Esophagus squamous epithelium (tissue), 5 donors: ENCODE measurements around the gene AIFM2. TPM values are rescaled to one million over a fixed set of nuclear protein-coding genes. Genes with fewer than 3 reads are reported as not detected.
"Not testable (repeated sequence)": the region's sequence is repeated elsewhere in the genome, so short reads cannot be mapped to it uniquely, and the experiment has no call there.

Experiments
- DNase-seq: peaks from one replicate; lab custom pipeline; 2025; lab: John Stamatoyannopoulos, UW
- H3K27ac ChIP-seq, 4 donors: fragments of 200-600 bp; sonication (generic); one replicate each; pipeline ENCODE4 v1.5.1; 2016 to 2019; ENCODE audit warnings: mild to moderate bottlenecking in 1 of 4
- H3K27me3 ChIP-seq, 4 donors: fragments of 200-600 bp; sonication (generic); 1 replicate in 3 of 4; 2 replicates in 1 of 4; pipeline versions ENCODE4 v1.5.1 to v1.6.0; 2017 to 2021; ENCODE audit warnings: antibody characterized with exemption in 1 of 4
- H3K36me3 ChIP-seq, 3 donors: fragments of 200-600 bp; sonication (generic); one replicate each; pipeline ENCODE4 v1.5.1; 2016 to 2019
- H3K4me1 ChIP-seq, 3 donors: fragments of 200-600 bp; sonication (generic); one replicate each; pipeline ENCODE4 v1.5.1; 2017 to 2019
- H3K4me3 ChIP-seq, 4 donors: fragments of 200-600 bp; sonication (generic); 1 replicate in 3 of 4; 2 replicates in 1 of 4; pipeline ENCODE4 v1.5.1; 2016 to 2019; ENCODE audit warnings: mild to moderate bottlenecking in 2 of 4, moderate library complexity in 1 of 4
- H3K9me3 ChIP-seq, 3 donors: fragments of 200-600 bp; sonication (generic); one replicate each; pipeline ENCODE4 v1.5.1; 2016 to 2019
- CTCF ChIP-seq, 6 experiments: fragments of 450-650 bp in 4 of 6; fragments of 200-600 bp in 2 of 6; sonication (generic) in 2 of 6; IDR thresholded peaks; one replicate each; pipeline ENCODE4 v1.5.1; 2016 to 2019; ENCODE audit warnings: antibody characterized with exemption in 6 of 6, mild to moderate bottlenecking in 4 of 6, moderate library complexity in 4 of 6
- POLR2A ChIP-seq, 4 donors: fragments of 450-650 bp; IDR thresholded peaks; one replicate each; pipeline ENCODE4 v1.6.1; 2017; ENCODE audit warnings: antibody characterized with exemption in 4 of 4, mild to moderate bottlenecking in 4 of 4, moderate library complexity in 3 of 4
- WGBS, 2 donors: methylation state at CpG; one replicate each; pipeline ENCODE4 v1.1.5; 2018; 5-methylcytosine and 5-hydroxymethylcytosine counted together
- intact Hi-C: fragments of 100-400 bp; cut with DNase I; formaldehyde crosslinking; loops from one replicate; pipeline ENCODE4 v1.15.0; 2022
- total RNA-seq, 4 donors: library from RNA; depleted of rRNA; stranded (reverse); fragments of >200 nt; gene quantifications; one replicate each; pipeline ENCODE4 v1.1.0, GENCODE V29; 2016
- donor health status: DM: yes; HTN: yes; CAD: no.

Gene AIFM2
- total RNA-seq, 4 donors from 2014 or later, result 4.9 to 13.4 (median 9.3) TPM

- H3K9me3 ChIP-seq, result no peaks in the 10 kb centered on the region
- H3K27me3 ChIP-seq, result no peaks in the 10 kb centered on the region
- peaks cover 7 to 70% (median 13%) of the 10 kb centered on the region in 3 donors for H3K36me3 ChIP-seq
- 34 to 52% methylated on average over 1 of the region's 1 CpG for WGBS, 2 donors
- intact Hi-C loops, result no loop called here
- DNase-seq, result no peak
- no peak overlapping the region for H3K27ac ChIP-seq
- H3K4me3 ChIP-seq, result no peak overlapping the region
- TF ChIP-seq CTCF (IDR thresholded peaks at IDR 0.05), result no peak
- TF ChIP-seq POLR2A (IDR thresholded peaks at IDR 0.05), result no peak
- H3K4me1 ChIP-seq, result peaks cover 0 to 53% (median 19%) of the 10 kb centered on the region in 3 donors
Observed at GRCh38 chr10:70160798-70161197, 28.2 kb upstream of the AIFM2 start.

- DNase-seq, H3K4me3 ChIP-seq, intact Hi-C loops, H3K9me3 ChIP-seq, H3K27ac ChIP-seq, H3K27me3 ChIP-seq: not testable (repeated sequence)
- Histone ChIP-seq H3K4me1 (peaks cover 0 to 41% (median 19%) of the 10 kb centered on the region in 3 donors), H3K36me3 (peaks cover 8 to 78% (median 20%) of the 10 kb centered on the region in 3 donors)
- WGBS, 2 donors, result 84 to 85% methylated on average over 3 of the region's 3 CpGs
Observed at GRCh38 chr10:70159366-70159765, 26.7 kb upstream of the AIFM2 start.

- Histone ChIP-seq H3K27me3 (no peaks in the 10 kb centered on the region), H3K9me3 (no peaks in the 10 kb centered on the region), H3K4me1 (peaks cover 0 to 29% (median 11%) of the 10 kb centered on the region in 3 donors), H3K4me3 (no peak overlapping the region), H3K27ac (no peak overlapping the region), H3K36me3 (peaks cover 13 to 90% (median 20%) of the 10 kb centered on the region in 3 donors)
- intact Hi-C loops, result no loop called here
- DNase-seq, result no peak
- TF ChIP-seq CTCF (IDR thresholded peaks at IDR 0.05) (no peak), POLR2A (IDR thresholded peaks at IDR 0.05) (no peak)
- WGBS, 2 donors, result 52 to 65% methylated on average over 2 of the region's 2 CpGs
Observed at GRCh38 chr10:70158113-70158512, 25.5 kb upstream of the AIFM2 start.

GRCh38 chr10:70155255-70155838 is 22.7 kb upstream of the AIFM2 start:
- TF ChIP-seq CTCF (IDR thresholded peaks at IDR 0.05), result no peak
- TF ChIP-seq POLR2A (IDR thresholded peaks at IDR 0.05), result no peak
- no peaks in the 10 kb centered on the region for H3K27me3 ChIP-seq
- DNase-seq, result no peak
- intact Hi-C loops, result no loop called here
- no peaks in the 10 kb centered on the region for H3K9me3 ChIP-seq
- H3K4me3 ChIP-seq, result no peak overlapping the region
- H3K36me3 ChIP-seq, result peaks cover 13 to 100% (median 35%) of the 10 kb centered on the region in 3 donors
- WGBS, 2 donors, result 59 to 66% methylated on average over 3 of the region's 3 CpGs
- H3K27ac ChIP-seq, result no peak overlapping the region
- H3K4me1 ChIP-seq, result peaks cover 0 to 1% (median 0%) of the 10 kb centered on the region in 3 donors

- no peak for TF ChIP-seq POLR2A (IDR thresholded peaks at IDR 0.05)
- no peak for TF ChIP-seq CTCF (IDR thresholded peaks at IDR 0.05)
- Histone ChIP-seq H3K27ac (no peak overlapping the region), H3K4me3 (no peak overlapping the region), H3K4me1 (peaks cover 20 to 33% (median 21%) of the 10 kb centered on the region in 3 donors), H3K27me3 (no peaks in the 10 kb centered on the region), H3K36me3 (peaks cover 0 to 59% (median 17%) of the 10 kb centered on the region in 3 donors), H3K9me3 (no peaks in the 10 kb centered on the region)
- no peak for DNase-seq
- WGBS, 2 donors, result 86 to 95% methylated on average over 4 to 5 of the region's 5 CpGs
- intact Hi-C loops, result no loop called here
Observed at GRCh38 chr10:70148516-70148915, 15.9 kb upstream of the AIFM2 start.
